CD1c-positive myeloid dendritic cell (primary cell): ENCODE data around the gene NOM1.

Experiments
- DNase-seq: peaks from one replicate; pipeline ENCODE4 v3.0.0-alpha.2; 2016; ENCODE audit errors: extremely low spot score

NOM1 gene

GRCh38 chr7:157016352-157017041 is 67.0 kb downstream of the NOM1 start:
- no peak for DNase-seq

GRCh38 chr7:157017149-157017548 is 67.6 kb downstream of the NOM1 start:
- DNase-seq, result no peak

GRCh38 chr7:157017603-157018327 is 68.3 kb downstream of the NOM1 start:
- no peak for DNase-seq

GRCh38 chr7:157018328-157018996 is 69.0 kb downstream of the NOM1 start:
- DNase-seq, result no peak

- DNase-seq, result no peak
These were observed 69.6 kb downstream of the NOM1 start for GRCh38 chr7:157018997-157019608.

- no peak for DNase-seq
These were observed 70.4 kb downstream of the NOM1 start for GRCh38 chr7:157019718-157020451.

- DNase-seq, result no peak
These were observed 71.1 kb downstream of the NOM1 start for GRCh38 chr7:157020514-157021070.

GRCh38 chr7:157021071-157021870 is 71.8 kb downstream of the NOM1 start:
- DNase-seq, result no peak

- DNase-seq, result no peak
These were observed 72.6 kb downstream of the NOM1 start for GRCh38 chr7:157021871-157022680.
